A549 (cell line): Measurements from ENCODE around the gene JARID2. TPM values are rescaled to one million over a fixed set of nuclear protein-coding genes. Genes with fewer than 3 reads are reported as not detected.

Experiments
- ATAC-seq, 2 experiments: fragments of 200-7000 bp in 1 of 2; fragments of >200 bp in 1 of 2; cut with Nextera tagmentation in 1 of 2; cut with Tn5 transposase in 1 of 2; 3 replicates each; pipeline versions ENCODE4 v1.8.0 to v1.9.1; 2018 to 2020; ENCODE audit warnings: mild to moderate bottlenecking in 1 of 2, moderate library complexity in 1 of 2
- CTCF ChIA-PET: fragments of 300-600 bp; sonication (Branson Sonifier 250); formaldehyde crosslinking; extraction: SDS; loops from one replicate; lab custom pipeline; 2021; ENCODE audit warnings: antibody characterized with exemption, inconsistent platforms; lab: Yijun Ruan, JAX
- POLR2A ChIA-PET: fragments of 350-600 bp; formaldehyde crosslinking; extraction: SDS; loops from one replicate; lab custom pipeline; 2021; ENCODE audit warnings: antibody characterized with exemption, inconsistent platforms; lab: Yijun Ruan, JAX
- DNase-seq, 2 experiments: peaks; one replicate each; pipeline versions ENCODE4 v3.0.0 to v3.0.0-alpha.2; 2011 to 2016; ENCODE audit warnings: low read depth in 1 of 2, low spot score in 1 of 2
- FAIRE-seq: peaks from 2 replicates; lab custom pipeline; 2011; peaks lifted over from hg19 to GRCh38; lab: Jason Lieb, UNC
- H3K27ac ChIP-seq, 2 experiments: fragments of >200 bp; sonication (Bioruptor Twin); formaldehyde crosslinking; 3 replicates each; pipeline ENCODE4 v1.5.1; 2016 to 2017
- H3K4me1 ChIP-seq: fragments of >200 bp; sonication (Bioruptor Twin); formaldehyde crosslinking; 3 replicates; pipeline ENCODE4 v1.6.1; 2016
- H3K4me2 ChIP-seq: fragments of >200 bp; sonication (Bioruptor Twin); formaldehyde crosslinking; 3 replicates; pipeline ENCODE4 v1.6.1; 2016
- H3K4me3 ChIP-seq: fragments of >200 bp; sonication (Bioruptor Twin); formaldehyde crosslinking; 3 replicates; pipeline ENCODE4 v1.5.1; 2016
- H3K9me3 ChIP-seq: fragments of >200 bp; sonication (Bioruptor Twin); formaldehyde crosslinking; 3 replicates; pipeline ENCODE4 v1.6.1; 2016
- CBX8 ChIP-seq: fragments of 200-600 bp; sonication (generic); IDR thresholded peaks from 2 replicates; pipeline ENCODE4 v1.6.1; 2016
- CHD4 ChIP-seq: fragments of 200-600 bp; sonication (generic); IDR thresholded peaks from 2 replicates; pipeline ENCODE4 v1.6.1; 2016; ENCODE audit warnings: antibody characterized with exemption, mild to moderate bottlenecking, borderline replicate concordance
- EP300 ChIP-seq, 2 experiments: fragments of >200 bp; sonication (Bioruptor Twin); formaldehyde crosslinking; IDR thresholded peaks; 2 replicates in 1 of 2; 3 replicates in 1 of 2; pipeline ENCODE4 v1.6.1; 2016 to 2017
- FOSL2 ChIP-seq, 2 experiments: fragments of 450-650 bp in 1 of 2; fragments of >200 bp in 1 of 2; sonication (Bioruptor Twin) in 1 of 2; formaldehyde crosslinking; IDR thresholded peaks; 2 replicates each; pipeline versions ENCODE4 v1.5.0 to v1.6.1; 2016 to 2020; ENCODE audit warnings: mild to moderate bottlenecking in 1 of 2, moderate library complexity in 1 of 2
- FOXS1 ChIP-seq: fragments of 250-450 bp; sonication (Bioruptor Pico); IDR thresholded peaks from 2 replicates; pipeline ENCODE4 v1.5.0; 2020; ENCODE audit warnings: mild to moderate bottlenecking, moderate library complexity
- JUNB ChIP-seq: fragments of >200 bp; sonication (Bioruptor Twin); formaldehyde crosslinking; IDR thresholded peaks from 2 replicates; pipeline ENCODE4 v1.6.1; 2016
- MYC ChIP-seq: IDR thresholded peaks from 2 replicates; pipeline ENCODE4 v1.6.1; 2012; ENCODE audit warnings: mild to moderate bottlenecking, inconsistent platforms, low read length, improper control_type of control experiment, borderline replicate concordance
- POLR2A ChIP-seq: IDR thresholded peaks from 2 replicates; pipeline ENCODE4 v1.6.1; 2012; ENCODE audit warnings: mild to moderate bottlenecking, low read length
- RAD21 ChIP-seq, 2 experiments: fragments of >200 bp in 1 of 2; sonication (Bioruptor Twin) in 1 of 2; formaldehyde crosslinking in 1 of 2; IDR thresholded peaks in 1 of 2; conservative IDR thresholded peaks in 1 of 2; 2 replicates in 1 of 2; 3 replicates in 1 of 2; pipeline ENCODE4 v1.6.1; 2012 to 2018; ENCODE audit warnings: inconsistent platforms in 1 of 2
- RARB ChIP-seq: fragments of 250-450 bp; sonication (Bioruptor Pico); IDR thresholded peaks from 2 replicates; pipeline ENCODE4 v1.8.0; 2021; ENCODE audit warnings: mild to moderate bottlenecking, moderate library complexity
- RFX5 ChIP-seq: fragments of 450-650 bp; IDR thresholded peaks from 2 replicates; pipeline ENCODE4 v1.7.1; 2014; ENCODE audit warnings: antibody characterized with exemption, mild to moderate bottlenecking, moderate library complexity
- RNF2 ChIP-seq: fragments of 200-600 bp; sonication (generic); IDR thresholded peaks from 2 replicates; pipeline ENCODE4 v1.6.1; 2016; ENCODE audit warnings: low read depth, mild to moderate bottlenecking, antibody characterized with exemption, moderate library complexity, borderline replicate concordance
- SREBF2 ChIP-seq: fragments of 450-650 bp; IDR thresholded peaks from 2 replicates; pipeline ENCODE4 v1.6.1; 2014; ENCODE audit warnings: mild to moderate bottlenecking, moderate library complexity
- ZFP36 ChIP-seq: fragments of 450-650 bp; IDR thresholded peaks from 2 replicates; pipeline ENCODE4 v1.6.1; 2014; ENCODE audit warnings: borderline replicate concordance; ENCODE audit not compliant: partially characterized antibody
- WGBS: methylation state at CpG from one replicate; pipeline ENCODE4 v1.1.6; 2017; ENCODE audit errors: missing lambda C conversion rate; 5-methylcytosine and 5-hydroxymethylcytosine counted together
- polyA plus RNA-seq, 4 experiments: library from polyadenylated mRNA; depleted of rRNA in 3 of 4; stranded (reverse); fragments of >200 nt; fragmentation: RNase III in 1 of 4; extraction: RNeasy Plus Mini Kit Qiagen cat#74134 plus additional on column Dnase treatment in 1 of 4; gene quantifications; 2 replicates in 3 of 4; 3 replicates in 1 of 4; pipeline ENCODE4 v1.2.3, GENCODE V29; 2011 to 2017
- TF ChIP-seq, protein P1 (sequence below): fragments of 250-450 bp; sonication (Bioruptor Pico); IDR thresholded peaks from 2 replicates; pipeline ENCODE4 v1.5.0; 2021; ENCODE audit warnings: mild to moderate bottlenecking, moderate library complexity, borderline replicate concordance
- TF ChIP-seq, protein P2 (sequence below): IDR thresholded peaks from 2 replicates; pipeline ENCODE4 v1.6.1; 2012; ENCODE audit warnings: low read depth, borderline replicate concordance
- TF ChIP-seq, protein P3 (sequence below): fragments of >200 bp; sonication (Bioruptor Twin); formaldehyde crosslinking; IDR thresholded peaks from 2 replicates; pipeline ENCODE4 v1.6.1; 2016
- TF ChIP-seq, protein P4 (sequence below): IDR thresholded peaks from 2 replicates; pipeline ENCODE4 v1.6.1; 2012

The JARID2 gene
- polyA plus RNA-seq, 2 of the 4 experiments (the other 2 are of a cell fraction) = 7.8 to 8.3 TPM

DNA sequence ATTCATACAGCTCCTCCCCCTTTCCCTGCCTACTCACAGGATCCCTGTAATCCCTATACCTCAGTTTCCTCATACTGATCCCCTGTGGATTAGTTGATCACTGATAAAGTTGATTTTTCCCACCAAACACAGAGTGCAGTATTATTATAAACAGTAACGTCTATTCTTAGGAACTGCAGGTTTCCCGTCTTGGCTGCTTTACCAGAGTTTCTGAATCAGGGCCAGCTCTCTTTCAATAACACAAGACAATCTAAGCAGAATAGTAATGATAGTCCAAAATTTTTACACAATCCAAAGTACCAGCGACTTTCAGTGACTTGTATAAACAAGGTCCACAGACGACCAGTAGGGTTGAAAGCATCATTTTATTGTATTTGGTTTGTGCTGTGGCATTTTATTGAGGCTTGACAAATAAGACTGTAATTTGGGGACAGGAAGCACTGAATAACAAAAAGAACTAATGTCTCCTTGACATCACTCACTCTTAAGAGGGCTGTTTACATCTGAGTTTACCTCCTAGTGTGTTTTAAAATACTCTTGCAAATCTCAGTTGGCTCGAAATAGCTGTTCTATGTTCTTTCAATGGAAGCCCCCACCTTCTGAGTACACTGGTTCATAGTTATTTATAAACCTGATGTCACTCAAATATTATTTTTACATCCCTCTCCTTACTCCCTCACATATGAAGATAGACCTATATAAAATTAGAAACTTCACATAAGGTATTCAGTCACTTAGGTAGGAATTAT is 6.1 kb upstream of the JARID2 start:
- Histone ChIP-seq H3K9me3 (no peaks in the 10 kb centered on the region), H3K4me1 (0 out of 3 replicates have a peak, but pooled peaks cover 3% of the 10 kb centered on the region), H3K4me3 (no peak overlapping the region), H3K4me2 (no peak overlapping the region), H3K27ac (no peak overlapping the region)
- WGBS = 50% methylated on average over 5 of the region's 5 CpGs
- POLR2A ChIA-PET = no interaction called here
- CTCF ChIA-PET = no interaction called here
- TF ChIP-seq JUNB = no peak
- no peak for TF ChIP-seq MYC
- TF ChIP-seq SREBF2 = no peak
- TF ChIP-seq FOXS1 (CRISPR knock-in tag) = no peak
- TF ChIP-seq CHD4 = no peak
- no peak for TF ChIP-seq ZFP36
- no peak for TF ChIP-seq CBX8
- TF ChIP-seq RARB (CRISPR knock-in tag) = no peak
- ATAC-seq = no peak
- FAIRE-seq = no peak
- no peak for DNase-seq

DNA sequence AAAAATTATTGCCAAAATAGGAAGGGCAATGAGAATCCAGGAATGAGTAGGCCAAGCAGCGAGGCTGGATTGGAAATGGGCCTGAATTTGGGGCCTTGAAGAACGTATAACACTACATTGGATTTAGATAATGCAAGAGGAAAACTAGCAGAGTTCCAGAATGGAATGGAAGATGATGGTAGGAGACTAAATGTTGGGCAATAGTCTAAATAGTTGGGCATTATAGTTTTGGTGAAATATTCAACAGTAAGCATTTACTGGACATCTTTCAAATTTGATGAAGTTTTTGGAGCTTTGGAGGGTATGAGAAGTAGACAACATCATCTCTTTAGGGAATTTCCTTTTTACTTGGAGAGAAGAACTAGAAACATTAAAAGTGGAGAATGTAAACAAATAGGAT is 3.4 kb upstream of the JARID2 start:
- TF ChIP-seq, protein P1, sequence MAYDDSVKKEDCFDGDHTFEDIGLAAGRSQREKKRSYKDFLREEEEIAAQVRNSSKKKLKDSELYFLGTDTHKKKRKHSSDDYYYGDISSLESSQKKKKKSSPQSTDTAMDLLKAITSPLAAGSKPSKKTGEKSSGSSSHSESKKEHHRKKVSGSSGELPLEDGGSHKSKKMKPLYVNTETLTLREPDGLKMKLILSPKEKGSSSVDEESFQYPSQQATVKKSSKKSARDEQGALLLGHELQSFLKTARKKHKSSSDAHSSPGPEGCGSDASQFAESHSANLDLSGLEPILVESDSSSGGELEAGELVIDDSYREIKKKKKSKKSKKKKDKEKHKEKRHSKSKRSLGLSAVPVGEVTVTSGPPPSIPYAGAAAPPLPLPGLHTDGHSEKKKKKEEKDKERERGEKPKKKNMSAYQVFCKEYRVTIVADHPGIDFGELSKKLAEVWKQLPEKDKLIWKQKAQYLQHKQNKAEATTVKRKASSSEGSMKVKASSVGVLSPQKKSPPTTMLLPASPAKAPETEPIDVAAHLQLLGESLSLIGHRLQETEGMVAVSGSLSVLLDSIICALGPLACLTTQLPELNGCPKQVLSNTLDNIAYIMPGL = no peak
- TF ChIP-seq ZFP36 = no peak
- TF ChIP-seq RNF2 = no peak
- TF ChIP-seq, protein P2, sequence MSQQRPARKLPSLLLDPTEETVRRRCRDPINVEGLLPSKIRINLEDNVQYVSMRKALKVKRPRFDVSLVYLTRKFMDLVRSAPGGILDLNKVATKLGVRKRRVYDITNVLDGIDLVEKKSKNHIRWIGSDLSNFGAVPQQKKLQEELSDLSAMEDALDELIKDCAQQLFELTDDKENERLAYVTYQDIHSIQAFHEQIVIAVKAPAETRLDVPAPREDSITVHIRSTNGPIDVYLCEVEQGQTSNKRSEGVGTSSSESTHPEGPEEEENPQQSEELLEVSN = no peak
- no peak for TF ChIP-seq RAD21 (conservative IDR thresholded peaks at IDR 0.05 in 1 of 2, IDR thresholded peaks at IDR 0.05 in 1 of 2)
- TF ChIP-seq MYC = no peak
- TF ChIP-seq, protein P3, sequence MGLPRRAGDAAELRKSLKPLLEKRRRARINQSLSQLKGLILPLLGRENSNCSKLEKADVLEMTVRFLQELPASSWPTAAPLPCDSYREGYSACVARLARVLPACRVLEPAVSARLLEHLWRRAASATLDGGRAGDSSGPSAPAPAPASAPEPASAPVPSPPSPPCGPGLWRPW = no peak
- TF ChIP-seq, protein P4, sequence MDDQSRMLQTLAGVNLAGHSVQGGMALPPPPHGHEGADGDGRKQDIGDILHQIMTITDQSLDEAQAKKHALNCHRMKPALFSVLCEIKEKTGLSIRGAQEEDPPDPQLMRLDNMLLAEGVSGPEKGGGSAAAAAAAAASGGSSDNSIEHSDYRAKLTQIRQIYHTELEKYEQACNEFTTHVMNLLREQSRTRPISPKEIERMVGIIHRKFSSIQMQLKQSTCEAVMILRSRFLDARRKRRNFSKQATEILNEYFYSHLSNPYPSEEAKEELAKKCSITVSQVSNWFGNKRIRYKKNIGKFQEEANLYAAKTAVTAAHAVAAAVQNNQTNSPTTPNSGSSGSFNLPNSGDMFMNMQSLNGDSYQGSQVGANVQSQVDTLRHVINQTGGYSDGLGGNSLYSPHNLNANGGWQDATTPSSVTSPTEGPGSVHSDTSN = no peak
- TF ChIP-seq FOSL2 (IDR thresholded peaks at IDR 0.05) = no peak
- TF ChIP-seq FOSL2 (CRISPR knock-in tag; IDR thresholded peaks at IDR 0.05) = no peak
- TF ChIP-seq EP300 (IDR thresholded peaks at IDR 0.05) = no peak
- TF ChIP-seq RFX5 = no peak
- no peak for TF ChIP-seq POLR2A
- no peak overlapping the region for H3K4me2 ChIP-seq
- H3K27ac ChIP-seq = no peak overlapping the region
- CTCF ChIA-PET = interaction anchor here (1.2 to 1.8 kb wide), 2 partner anchors 17 to 148 kb away, joined by 3 to 5 read pairs; no protein-coding TSS in a partner anchor
- ATAC-seq (no peak), FAIRE-seq (no peak), DNase-seq (no peak)
- H3K9me3 ChIP-seq = no peaks in the 10 kb centered on the region
- 88% methylated on average over 2 of the region's 2 CpGs for WGBS
- 0 out of 3 replicates have a peak, but pooled peaks cover 3% of the 10 kb centered on the region for H3K4me1 ChIP-seq
- no peak overlapping the region for H3K4me3 ChIP-seq
- POLR2A ChIA-PET = no interaction called here
